Neural progenitor cell (in vitro differentiated cells): ENCODE results near the gene GPR152.

Experiments used
- CTCF ChIP-seq: fragments of 200-600 bp; sonication (generic); IDR thresholded peaks from 2 replicates; pipeline ENCODE4 v1.5.1; 2017; ENCODE audit warnings: antibody characterized with exemption, mild to moderate bottlenecking
- EZH2 ChIP-seq: fragments of 200-600 bp; sonication (generic); IDR thresholded peaks from 2 replicates; pipeline ENCODE4 v1.6.1; 2017; ENCODE audit warnings: antibody characterized with exemption, mild to moderate bottlenecking, moderate library complexity
- EZH2phosphoT487 ChIP-seq: fragments of 200-600 bp; sonication (generic); IDR thresholded peaks from 2 replicates; pipeline ENCODE4 v1.6.1; 2017; ENCODE audit warnings: antibody characterized with exemption

GRCh38 chr11:67404515-67405195 is 47.9 kb downstream of the GPR152 start:
- TF ChIP-seq EZH2, result no peak
- TF ChIP-seq CTCF, result no peak
- no peak for TF ChIP-seq EZH2phosphoT487
